ENCODE results near the gene LCE1E.

DNA sequence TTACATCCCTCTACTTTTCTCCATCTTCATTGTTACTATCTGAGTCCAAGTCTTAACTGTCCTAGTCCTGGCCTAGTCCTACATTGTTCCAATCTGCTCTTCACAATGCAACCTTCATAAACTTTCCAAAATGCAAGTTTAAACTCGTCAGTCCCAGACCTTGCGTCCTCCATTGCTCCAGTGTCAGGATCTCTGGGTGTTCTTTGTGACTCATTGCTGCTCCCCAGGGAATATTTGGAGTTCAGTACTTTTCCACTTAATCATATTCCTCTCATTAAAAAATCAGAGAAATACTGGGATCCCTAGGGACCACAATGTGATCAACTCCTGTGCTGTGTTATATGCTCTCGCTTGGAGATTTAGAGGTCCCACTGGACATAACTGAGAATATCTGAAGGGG, 46.2 kb upstream of the LCE1E start:
- TF ChIP-seq, protein P1, sequence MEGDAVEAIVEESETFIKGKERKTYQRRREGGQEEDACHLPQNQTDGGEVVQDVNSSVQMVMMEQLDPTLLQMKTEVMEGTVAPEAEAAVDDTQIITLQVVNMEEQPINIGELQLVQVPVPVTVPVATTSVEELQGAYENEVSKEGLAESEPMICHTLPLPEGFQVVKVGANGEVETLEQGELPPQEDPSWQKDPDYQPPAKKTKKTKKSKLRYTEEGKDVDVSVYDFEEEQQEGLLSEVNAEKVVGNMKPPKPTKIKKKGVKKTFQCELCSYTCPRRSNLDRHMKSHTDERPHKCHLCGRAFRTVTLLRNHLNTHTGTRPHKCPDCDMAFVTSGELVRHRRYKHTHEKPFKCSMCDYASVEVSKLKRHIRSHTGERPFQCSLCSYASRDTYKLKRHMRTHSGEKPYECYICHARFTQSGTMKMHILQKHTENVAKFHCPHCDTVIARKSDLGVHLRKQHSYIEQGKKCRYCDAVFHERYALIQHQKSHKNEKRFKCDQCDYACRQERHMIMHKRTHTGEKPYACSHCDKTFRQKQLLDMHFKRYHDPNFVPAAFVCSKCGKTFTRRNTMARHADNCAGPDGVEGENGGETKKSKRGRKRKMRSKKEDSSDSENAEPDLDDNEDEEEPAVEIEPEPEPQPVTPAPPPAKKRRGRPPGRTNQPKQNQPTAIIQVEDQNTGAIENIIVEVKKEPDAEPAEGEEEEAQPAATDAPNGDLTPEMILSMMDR (IDR thresholded peaks at IDR 0.05), result no peak
- TF ChIP-seq POLR2A (IDR thresholded peaks at IDR 0.05) (no peak), POLR2AphosphoS5 (IDR thresholded peaks at IDR 0.05) (no peak), EP300 (IDR thresholded peaks at IDR 0.05) (no peak)

Measured in stomach (tissue), 4 donors.